Embryonic facial prominence (tissue), 1 donor: ENCODE measurements around the gene ADIRF.
"Not testable (repeated sequence)": the region's sequence is repeated elsewhere in the genome, so short reads cannot be mapped to it uniquely, and the experiment has no call there.

Experiments
- DNase-seq: peaks from one replicate; pipeline ENCODE4 v3.0.0-alpha.2; 2016; ENCODE audit errors: extremely low spot score

ADIRF gene

DNA sequence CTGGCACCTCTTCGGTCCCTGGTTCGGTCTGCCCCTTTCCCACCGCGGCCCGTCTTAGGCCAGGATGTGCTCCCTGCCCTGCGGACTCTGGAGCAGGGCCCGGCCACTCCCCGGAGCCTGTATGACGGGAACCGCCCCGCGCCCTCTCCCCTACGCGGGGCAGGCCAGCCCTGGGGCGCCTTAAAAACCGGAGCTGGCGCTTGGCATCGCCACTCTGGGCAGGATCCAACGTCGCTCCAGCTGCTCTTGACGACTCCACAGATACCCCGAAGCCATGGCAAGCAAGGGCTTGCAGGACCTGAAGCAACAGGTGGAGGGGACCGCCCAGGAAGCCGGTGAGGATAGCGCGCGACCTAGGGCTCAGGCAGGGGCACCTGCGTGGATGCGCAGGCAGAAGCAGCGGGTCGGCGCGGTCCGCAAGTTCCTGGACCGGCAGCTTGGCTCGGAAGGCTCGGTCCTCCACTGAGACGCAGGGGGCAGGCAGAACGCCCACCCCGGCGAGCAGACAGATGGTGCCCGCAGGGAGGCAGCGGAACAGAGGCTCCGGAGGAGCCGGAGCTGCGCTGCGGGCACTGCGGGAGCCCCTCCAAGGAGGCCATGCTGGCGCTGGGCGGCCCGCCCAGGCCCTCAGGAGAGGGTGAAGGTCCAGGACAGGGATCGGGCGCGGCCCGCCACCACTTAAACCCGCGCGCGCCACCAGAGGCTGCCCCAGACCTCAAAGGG, at the start of gene ADIRF:
Gene ADIRF (plus strand): TSS at position 212 of the 723 bp plus-strand sequence. CDS start 63 bp downstream, at position 275.
- DNase-seq: no peak

DNA sequence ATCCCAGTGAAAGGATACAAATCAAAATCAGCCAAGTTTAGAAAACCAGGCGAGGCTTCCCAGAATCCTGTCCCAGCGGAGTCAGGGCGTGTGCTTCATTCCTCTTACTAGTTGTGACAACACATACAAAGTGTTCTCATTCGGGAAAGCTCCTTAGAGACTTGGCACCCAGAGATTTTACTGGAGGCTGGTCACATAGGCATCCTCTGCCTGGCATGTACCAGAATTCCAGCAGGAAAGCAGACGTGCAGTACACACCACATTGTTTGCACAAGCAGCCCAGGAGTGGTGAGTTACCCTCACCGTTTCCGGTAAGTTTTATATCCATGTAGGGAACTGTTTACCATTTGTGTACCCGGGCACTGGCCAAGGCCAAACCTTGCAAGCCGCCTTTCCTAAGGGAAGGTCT, 45.7 kb upstream of the ADIRF start:
- no peak for DNase-seq

DNA sequence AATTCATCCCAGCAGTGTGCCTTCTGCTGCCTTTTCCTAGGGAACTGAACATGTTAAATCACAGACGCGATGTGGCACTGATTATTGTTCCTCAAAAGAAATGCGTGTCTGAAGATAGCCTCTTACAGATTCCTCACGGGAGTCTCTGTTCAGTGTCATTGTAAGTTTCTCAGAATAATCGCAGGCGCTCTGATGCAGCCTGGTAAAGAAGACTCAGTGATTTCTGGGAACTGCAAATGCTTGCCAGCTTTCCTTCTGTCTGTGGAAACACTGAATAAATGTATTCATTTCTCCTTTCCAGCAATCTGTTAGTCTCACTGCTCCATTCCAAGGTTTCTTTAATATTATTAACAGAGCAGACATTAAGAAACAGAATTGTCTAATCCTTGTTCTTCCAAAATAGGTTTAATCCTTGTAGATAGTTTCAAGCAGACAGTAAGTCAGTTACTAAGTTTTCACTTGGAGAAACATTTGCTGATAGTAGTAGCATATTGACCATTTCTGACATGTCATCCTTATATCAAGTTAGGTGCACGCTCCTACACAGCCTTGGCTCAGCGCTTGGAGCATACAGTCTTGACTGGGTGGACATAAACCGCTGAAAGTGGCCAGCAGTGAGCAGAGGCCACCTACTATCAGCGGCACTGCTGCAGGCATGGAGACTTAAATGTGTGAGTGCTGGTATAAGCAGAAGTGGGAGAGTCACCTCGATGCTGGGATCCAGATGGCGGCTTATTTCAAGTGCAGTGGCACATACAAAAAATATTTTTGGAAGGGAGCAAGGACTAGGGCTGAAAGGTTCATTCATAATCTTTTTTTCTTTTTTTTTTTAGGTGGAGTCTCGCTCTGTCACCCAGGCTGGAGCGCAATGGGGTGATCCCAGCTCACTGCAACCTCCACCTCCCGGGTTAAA, 38.6 kb upstream of the ADIRF start:
- no peak for DNase-seq

DNA sequence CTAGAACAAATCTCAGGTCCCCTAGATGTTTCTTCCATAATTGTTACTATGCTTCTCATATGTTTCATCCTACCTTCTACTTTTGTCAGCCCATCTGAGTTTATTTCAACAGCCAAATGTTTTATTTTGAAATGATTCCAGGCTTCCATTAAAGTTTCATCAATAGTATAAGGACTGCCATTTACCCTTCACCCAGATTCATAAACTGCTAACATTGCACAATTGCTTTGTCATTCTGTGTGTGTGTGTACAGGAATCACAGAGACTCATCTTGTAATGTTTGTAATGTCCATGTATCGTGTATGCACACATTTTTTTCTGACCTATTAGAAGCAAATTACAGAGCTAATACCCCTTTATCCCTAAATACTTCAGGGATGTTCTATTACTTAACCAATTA, 36.4 kb upstream of the ADIRF start:
- no peak for DNase-seq

DNA sequence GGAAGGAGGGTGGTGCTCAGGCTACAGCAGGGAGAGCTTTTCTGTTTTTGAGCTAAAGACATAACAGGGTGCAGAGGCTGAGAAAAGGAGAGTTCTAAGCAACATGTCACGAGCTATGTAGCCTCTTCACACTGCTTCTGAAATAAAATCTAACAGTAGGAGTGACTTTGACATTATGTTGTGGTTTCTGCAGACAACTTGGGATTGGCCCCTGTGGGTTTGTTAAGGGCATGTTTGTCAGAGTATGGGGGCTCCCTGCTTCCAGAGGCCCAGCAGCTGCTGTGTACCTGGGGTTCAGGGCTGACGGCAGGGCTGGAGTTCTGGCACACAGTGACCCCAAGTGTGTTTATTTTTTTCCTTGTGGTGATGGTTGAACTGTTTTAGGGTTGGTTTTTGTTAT, 35.6 kb upstream of the ADIRF start:
- DNase-seq: no peak

DNA sequence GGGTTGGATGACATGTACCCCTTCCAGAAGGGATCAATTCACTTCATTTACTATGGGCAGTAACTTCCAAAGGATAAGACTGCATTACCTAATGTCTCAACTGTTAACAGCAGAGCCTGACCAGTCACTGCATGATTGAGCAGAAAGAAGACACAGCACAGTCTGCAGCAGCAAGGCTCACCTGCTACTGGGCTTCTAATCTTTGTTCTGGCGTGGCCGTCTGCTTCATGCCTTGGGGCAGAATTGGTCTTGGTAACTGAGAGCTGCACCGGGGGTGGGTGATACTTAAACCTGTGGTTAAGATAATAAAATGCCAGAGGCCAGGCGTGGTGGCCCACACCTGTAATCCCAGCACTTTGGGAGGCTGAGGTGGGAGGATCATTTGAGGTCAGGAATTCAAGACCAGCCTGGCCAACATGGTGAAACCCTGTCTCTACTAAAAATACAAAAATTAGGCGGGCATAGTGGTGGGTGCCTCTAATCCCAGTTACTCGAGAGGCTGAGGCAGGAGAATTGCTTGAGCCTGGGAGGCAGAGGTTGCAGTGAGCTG, 34.0 kb upstream of the ADIRF start:
- not testable (repeated sequence) for DNase-seq

DNA sequence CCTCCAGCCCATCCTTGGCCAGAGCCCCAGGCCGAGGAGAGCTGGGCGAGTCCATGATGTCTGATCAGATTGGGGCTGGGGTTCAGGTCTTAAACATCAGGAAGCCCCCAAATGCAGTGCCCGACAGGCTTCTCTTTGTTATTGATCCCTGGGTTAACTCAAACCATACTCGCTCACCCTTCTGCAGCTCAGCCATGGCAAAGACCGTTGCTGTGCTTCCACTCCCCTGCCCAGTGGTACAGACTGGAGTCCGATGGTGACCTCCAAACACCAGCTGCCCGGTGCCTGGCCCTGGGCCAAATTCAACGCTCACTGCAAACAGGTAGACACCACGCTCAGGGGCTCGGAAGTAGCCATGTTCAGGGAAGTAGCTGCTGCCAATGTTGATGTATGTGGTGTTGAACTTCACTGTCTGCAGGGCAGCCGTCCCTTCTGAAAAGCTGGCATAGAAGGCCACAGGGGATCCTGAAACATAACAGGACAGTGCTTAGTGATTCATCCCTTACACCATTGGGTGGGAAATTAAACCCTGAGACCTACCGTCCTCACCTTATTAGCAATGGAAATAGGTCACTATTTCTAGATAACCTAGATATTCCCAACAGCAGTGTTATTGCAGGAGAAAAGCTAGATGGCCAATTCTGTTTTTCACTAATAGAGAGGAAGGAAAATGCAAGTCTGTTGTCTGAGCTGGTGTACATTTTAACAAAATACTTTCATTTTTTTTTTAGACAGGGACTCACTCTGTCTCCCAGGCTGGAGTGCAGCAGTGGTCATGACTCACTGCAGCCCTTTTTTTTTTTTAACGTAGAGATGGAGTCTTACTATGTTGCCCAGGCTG, 31.4 kb upstream of the ADIRF start:
- no peak for DNase-seq

DNA sequence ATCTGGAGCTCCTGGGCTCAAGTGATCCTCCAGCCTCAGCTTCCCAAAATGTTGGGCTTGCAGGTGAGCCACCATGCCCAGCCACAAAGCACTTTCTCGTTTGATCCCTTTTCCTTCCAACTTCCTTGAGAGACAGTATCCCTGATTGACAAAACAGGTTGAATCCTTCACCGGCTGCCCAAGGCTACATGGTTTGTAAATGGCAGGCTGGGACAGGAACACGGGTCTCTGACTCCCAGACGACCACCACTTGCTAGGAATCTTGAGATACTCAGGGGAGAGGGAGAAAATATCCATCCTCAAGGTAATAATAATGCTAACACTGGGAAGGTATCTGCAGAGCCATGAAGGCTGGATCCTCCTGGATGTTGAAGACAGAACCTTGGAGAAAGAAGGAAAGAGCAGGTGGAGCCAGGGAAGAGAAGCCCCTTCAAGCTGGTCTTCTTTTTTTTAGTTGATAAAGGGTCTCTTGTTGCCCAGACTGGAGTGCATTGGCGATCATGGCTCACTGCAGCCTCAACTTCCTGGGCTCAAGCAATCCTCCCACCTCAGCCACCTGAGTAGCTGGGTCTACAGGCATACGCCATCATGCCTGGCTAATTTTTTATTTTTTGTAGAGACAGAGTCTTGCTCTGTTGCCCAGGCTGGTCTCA, 30.7 kb upstream of the ADIRF start:
- DNase-seq: no peak

DNA sequence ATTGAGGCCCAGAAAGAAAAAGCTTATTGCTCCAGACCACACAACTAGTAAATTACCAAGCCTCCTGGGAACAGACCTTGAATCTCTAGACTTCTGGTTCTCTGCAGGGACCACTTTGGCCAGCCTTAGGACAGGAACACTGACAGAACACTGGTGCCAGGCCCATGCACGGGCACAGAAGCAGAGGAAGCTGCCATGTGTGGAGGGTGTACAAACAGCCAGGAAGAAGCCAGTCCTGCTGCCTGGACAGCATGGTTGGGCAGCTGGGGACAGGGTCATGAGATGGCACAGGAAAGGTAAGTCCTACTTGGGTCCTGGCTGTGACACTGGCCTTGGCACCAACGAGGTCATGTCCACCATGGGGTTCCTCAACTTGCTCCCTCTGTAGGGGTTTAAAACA, 30.0 kb upstream of the ADIRF start:
- DNase-seq: no peak

DNA sequence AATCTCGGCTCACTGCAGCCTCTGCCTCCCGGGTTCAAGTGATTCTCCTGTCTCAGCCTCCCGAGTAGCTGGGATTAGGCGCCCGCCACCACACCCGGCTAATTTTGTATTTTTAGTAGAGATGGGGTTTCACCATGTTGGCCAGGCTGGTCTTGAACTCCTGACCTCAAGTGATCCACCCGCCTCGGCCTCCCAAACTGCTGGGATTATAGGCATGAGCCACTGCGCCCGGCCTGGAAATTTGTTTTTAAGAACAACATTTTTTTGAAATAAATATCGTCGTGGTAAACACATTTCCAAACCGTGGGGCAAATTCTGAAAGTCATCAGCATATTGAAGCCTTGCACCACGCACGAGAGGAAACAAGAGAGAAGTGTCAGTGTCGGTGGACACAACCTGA, 28.2 kb upstream of the ADIRF start:
- not testable (repeated sequence) for DNase-seq

DNA sequence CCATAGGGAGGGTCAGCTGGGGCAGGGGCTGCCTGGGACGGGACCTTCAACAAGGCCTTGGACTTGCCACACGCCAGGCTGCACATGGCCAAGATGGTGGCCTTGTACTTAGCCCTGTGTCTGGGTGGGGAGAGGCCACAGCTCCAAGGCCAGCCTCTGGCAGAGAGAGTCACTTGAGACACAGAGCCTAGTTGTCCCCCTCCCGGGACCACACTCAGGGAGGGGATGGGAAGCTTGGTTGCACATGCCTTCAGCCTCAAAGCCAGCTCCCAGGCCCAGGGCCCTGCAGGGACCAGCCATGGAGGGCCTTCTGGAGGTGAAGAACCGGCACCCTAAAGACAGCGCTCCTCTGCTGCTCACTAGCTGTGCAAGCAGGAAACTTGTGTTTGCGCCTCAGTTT, 27.6 kb upstream of the ADIRF start:
- no peak for DNase-seq

DNA sequence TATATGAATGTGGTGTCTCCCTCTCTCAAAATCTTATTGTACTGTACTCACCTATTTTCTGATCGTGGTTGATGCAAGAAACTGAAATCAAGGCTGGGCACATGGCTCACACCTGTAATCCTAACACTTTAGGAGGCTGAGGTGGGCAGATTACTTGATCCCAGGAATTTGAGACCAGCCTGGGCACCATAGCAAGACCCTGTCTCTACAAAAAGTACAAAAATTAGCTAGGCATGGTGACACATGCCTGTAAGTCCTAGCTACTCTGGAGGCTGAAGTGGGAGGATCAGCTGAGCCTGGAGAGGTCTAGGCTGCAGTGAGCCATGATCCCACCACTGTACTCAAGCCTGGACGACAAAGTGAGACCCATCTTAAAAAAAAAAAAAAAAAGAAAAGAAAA, 26.9 kb upstream of the ADIRF start:
- no peak for DNase-seq

DNA sequence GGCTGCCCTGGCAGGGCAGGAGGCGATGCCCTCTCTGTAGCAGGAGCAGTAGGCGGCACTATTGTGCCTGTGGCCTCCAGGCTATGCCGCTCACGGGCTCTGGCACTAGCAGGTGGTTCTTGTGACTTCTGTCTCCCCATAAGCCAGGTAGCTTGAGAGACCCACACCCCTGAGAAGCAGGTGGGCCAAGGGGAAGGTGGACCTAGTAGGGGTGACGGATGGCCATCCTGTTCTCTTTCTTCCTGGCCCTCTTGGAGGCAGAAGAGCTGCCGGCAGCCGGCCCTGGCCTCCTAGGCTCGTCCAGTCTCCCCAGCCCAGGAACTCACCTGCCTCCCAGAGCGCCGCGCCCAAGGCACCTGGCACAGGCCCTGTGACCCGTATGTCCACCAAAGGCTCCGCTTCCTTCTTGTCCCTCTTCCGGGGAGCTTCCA, 26.3 kb upstream of the ADIRF start:
- DNase-seq: no peak

DNA sequence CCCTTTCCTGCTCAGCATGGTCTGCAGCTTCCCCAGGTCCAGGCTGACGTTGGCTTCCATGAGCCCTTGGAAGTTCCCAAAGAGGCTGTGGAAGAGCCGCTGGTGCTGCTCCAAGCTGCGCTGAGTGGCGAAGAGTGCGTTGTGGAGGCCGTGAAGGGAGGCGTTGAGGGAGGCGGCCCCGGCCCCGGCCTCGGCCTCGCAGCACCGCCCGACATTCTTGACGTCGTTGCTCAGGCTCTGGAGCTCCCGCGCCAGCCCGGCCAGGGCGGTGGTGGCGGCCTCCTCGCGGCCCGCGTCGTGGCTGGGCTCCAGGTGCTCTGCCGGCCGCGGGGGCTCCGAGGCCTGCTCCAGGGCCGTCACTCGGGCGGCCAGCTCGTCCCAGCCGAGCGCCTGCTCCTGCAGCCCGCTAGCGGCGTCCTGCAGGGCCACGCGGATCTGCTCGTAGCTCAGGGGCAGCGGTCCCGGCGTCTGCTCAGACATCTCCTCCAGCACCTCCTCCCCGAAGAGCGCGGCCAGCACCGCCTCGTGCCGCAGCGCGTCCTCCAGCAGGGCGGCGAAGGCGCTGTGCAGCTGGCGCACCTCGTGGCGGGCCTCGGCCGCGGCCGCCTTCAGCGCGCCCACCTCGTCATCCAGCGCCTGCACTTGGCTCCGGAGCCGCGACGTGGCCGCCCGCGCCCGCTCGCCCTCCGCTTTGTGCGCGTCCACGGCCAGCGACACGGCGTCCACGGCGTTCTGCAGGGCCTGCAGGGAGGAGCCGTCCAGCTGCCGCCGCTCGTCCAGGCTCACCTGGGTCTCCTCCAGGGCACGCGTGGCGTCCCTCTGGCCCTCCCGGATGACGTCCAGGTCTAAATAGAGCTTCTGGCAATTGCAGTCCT, 25.6 kb upstream of the ADIRF start:
- no peak for DNase-seq

DNA sequence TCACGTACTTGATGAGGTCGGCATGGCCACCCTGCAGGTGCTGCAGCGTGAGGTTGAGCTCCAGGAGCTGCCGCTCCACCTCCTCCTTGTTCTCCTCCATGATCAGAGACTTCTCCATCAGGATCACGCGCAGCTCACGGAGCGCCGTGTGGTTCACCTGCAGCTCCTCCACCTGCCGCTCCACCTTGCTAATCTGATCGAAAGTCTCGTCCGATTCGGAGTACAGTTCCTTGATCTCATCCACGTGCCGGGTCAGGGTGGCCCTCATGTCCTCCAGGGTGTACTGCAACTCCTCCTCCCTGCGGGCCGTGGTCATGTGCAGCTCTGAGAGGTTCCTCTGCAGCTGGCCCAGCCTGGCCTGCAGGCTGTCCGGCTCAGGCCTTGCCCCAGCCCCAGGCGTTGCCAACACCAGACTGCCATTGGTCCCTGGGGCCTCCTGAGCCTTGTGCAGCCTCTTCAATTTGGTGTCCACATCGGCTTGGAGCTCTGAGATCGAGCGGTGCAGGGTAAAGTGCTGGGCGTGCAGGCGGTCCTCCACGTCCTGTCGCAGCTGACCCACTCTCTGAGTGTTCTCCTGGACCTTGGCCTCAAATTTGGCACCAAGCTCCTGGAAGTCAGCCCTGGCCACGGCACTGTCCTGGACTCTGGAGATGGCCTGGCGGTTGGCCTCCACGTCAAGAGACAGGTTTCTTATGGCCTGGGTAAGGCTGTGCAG, 24.8 kb upstream of the ADIRF start:
- DNase-seq: no peak

DNA sequence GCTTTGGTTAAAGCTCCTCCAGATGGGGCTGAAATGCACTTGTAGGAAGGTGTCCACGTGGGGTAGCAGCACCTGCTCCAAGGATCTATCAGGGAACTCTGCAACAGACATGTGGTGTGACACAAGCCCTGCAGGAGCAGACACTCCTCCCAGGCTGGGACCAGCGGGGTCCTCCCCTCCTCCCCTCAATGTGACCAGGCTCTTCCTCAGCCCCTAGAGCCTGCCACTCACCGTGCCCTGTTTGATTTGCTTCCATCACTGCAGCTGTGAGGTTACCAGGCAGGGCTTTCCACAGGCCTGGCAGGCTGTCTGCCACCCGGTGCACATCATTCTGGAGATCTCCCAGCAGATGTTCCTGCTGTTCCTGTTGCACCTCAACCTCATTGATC, 24.3 kb upstream of the ADIRF start:
- no peak for DNase-seq

DNA sequence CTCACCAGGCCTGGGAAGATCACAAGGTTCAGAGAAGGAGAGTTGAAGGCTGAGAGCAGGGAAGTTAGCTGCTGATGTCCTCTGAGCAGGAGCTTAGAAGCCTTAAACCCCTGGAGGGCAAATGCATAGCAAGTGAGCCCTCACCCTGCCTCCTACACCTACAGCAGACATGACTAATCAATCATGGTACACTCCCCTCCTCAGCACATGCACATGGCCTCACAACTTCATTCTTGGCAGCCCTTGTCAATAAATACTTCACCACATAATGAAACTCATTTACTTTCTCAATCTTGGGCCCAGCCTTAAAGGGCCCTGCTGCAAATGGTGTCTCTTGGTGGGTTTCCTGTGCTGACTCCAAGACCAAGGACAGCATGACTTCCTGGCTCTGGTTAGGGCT, 23.8 kb upstream of the ADIRF start:
- no peak for DNase-seq

DNA sequence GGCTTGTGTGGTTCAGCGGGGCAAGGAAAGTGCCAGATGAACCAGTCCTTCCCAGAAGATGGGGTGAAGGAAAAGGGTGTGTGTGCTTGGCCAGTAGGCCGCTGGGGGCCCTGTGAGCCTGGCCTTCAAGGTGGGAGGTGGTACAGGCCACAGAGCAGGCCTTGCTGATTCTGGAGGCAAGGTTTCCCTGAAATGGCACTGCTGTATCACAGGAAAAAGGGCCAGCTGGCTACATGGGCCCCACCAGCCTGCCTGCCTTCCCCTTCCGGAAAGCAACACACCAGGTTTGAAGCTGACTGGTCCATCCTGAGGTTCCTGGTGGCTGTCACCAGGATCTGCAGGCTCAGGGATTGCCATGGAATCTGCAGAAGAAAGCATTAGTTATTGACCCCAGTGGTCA, 23.4 kb upstream of the ADIRF start:
- no peak for DNase-seq

DNA sequence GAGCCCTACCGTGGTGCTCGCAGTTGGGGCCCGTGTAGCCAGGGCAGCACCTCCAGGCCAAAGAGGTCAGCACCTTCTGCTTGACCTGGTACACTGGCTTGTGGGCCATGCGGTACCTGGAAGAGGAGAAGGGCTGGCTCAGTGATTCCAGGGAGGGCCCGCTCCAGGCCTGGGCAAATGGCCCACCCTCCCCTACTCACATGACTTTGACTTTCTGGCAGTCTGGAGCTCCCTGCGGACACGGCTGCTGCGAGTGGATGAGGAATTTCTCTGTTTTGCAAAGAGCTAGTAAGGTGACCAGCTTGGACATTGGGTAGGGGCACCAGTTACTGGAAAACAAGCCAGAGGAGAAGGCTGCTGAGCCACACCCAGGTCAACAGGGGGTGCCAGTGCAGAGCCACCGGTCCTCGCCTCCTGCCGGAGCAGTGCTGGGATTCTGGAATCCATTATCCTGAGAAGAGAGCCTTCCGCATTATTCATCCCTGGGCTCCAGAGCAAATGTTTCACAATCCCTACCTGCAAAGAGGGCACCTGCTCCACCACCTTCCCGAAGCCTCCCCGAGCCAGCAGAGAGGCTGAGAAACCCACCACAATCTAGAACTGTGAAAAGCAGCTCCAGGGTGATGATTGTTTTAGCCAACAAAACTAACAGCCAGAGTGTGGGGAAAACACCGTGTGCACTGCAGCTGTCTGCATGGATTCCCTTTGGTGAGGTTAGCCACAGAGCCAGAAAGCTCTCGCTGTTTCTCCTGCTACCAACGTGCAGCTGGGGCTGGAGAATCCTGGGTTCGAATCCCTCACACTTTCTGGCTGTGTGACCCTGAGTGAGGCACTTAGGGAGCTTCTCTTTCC, 22.7 kb upstream of the ADIRF start:
- no peak for DNase-seq
